Measurements from ENCODE around the gene P4HB. TPM values are rescaled to one million over a fixed set of nuclear protein-coding genes. Genes with fewer than 3 reads are reported as not detected.

The P4HB gene
- total RNA-seq, 1 experiment from 2014 or later = 175 TPM

DNA sequence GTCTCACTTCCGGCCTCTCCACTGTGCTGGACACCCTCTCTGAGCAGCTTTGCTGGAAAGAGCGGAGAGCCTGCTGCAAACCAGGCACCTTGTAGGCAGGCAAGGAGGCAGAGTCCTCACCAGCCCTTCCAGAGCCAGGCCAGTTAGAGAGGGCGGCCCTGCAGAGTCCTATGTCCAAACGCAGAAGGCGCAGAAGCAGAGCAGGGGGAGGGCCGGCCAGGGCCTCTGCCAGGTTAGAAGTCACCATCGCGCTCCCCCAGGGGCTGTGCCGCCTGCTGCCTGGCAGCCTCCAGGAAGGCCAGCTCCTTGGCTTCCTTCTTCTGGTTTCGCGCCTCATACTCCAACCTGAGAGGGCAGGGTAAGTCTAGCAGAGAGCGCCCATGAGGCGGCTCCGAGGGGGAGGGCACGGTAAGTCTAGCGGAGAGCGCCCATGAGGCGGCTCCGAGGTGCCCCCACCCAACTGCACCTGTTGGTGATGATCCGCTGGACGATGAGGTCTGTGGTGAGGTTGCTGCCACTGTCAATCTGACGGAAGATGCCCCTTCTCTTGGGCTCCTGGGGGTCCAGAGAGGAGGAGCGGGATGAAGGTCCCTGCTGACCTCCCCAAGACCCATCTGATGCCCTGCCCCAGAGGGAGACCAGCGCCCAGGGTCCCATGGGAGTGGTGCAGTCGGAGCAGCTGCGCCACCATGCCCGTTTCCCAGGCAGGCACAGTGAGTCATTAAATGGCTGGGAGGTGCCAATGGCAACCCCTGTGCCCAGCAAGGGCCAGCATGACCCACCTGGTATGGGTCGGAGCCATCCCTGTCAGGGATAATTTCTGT is 44.5 kb upstream of the P4HB start:
- no peak overlapping the region for H3K27ac ChIP-seq (ENCODE audit: low read length)
- H4K20me1 ChIP-seq (ENCODE audit: insufficient read depth, low read depth, low read length) = 0 out of 2 replicates have a peak, but pooled peaks cover 9% of the 10 kb centered on the region
- H2AFZ ChIP-seq (ENCODE audit: low read length) = no peak overlapping the region
- H3K79me2 ChIP-seq (ENCODE audit: low read length) = peaks cover 5% of the 10 kb centered on the region; the same call in 1 of the 2 replicates
- H3K9me2 ChIP-seq (replicated peaks; ENCODE audit: insufficient read depth, low read length) = no peaks in the 10 kb centered on the region
- H3K4me3 ChIP-seq (ENCODE audit: low read length) = no peak overlapping the region
- no peak overlapping the region for H3K9ac ChIP-seq (ENCODE audit: low read length)
- H3K4me1 ChIP-seq (ENCODE audit: low read length) = peaks cover 2% of the 10 kb centered on the region
- no peak for DNase-seq
- no peak overlapping the region for H3K4me2 ChIP-seq (ENCODE audit: low read depth, low read length, poor library complexity, severe bottlenecking)
- H3K9me3 ChIP-seq (ENCODE audit: low read length) = no peaks in the 10 kb centered on the region
- no peaks in the 10 kb centered on the region for H3K36me3 ChIP-seq (ENCODE audit: insufficient read depth, low read length)
- H3K27me3 ChIP-seq (ENCODE audit: low read length) = no peaks in the 10 kb centered on the region

DNA sequence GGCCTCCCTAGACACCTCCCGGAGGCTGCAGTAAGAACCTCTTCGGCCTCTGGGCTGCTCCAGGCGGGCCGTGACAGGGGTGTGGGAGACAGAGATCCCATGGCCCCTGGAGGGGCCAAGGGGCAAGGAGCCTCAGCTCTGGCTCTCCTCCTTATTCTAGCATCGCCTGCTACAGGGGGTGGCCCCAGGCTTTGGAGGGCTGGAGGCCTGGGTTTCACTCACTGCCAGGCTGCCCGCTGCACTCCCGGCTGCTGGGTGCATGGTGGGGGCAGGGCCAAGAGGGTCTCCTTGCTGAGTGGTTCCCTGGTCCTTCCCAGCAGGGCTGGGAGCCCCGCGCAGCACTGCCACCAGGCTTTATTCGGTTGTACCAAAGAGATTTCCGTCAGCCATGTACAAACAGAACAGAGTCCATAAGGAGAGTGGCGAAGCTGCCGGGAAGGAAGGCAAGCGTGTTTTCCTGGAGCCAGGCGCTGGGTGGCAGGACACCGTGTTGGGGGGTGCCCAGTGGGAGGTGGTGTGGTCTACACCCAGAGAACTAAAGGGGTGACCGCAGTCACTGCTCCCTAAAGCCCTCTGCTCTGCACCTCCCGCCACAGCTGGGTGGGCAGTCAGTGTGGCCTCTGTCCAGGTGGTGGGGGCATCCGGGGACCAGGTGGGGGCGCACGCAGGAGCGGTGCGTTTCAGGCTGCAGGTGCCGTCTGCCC is 43.7 kb upstream of the P4HB start:
- Histone ChIP-seq H3K4me2 (ENCODE audit: low read depth, low read length, poor library complexity, severe bottlenecking) (no peak overlapping the region), H4K20me1 (ENCODE audit: insufficient read depth, low read depth, low read length) (0 out of 2 replicates have a peak, but pooled peaks cover 10% of the 10 kb centered on the region), H3K36me3 (ENCODE audit: insufficient read depth, low read length) (no peaks in the 10 kb centered on the region), H3K4me1 (ENCODE audit: low read length) (no peaks in the 10 kb centered on the region; the same call in 1 of the 2 replicates), H3K9me2 (replicated peaks; ENCODE audit: insufficient read depth, low read length) (no peaks in the 10 kb centered on the region), H3K9me3 (ENCODE audit: low read length) (no peaks in the 10 kb centered on the region), H3K79me2 (ENCODE audit: low read length) (no peaks in the 10 kb centered on the region), H3K9ac (ENCODE audit: low read length) (no peak overlapping the region), H3K27me3 (ENCODE audit: low read length) (no peaks in the 10 kb centered on the region), H3K4me3 (ENCODE audit: low read length) (no peak overlapping the region), H3K27ac (ENCODE audit: low read length) (no peak overlapping the region), H2AFZ (ENCODE audit: low read length) (no peak overlapping the region)
- DNase-seq = no peak

DNA sequence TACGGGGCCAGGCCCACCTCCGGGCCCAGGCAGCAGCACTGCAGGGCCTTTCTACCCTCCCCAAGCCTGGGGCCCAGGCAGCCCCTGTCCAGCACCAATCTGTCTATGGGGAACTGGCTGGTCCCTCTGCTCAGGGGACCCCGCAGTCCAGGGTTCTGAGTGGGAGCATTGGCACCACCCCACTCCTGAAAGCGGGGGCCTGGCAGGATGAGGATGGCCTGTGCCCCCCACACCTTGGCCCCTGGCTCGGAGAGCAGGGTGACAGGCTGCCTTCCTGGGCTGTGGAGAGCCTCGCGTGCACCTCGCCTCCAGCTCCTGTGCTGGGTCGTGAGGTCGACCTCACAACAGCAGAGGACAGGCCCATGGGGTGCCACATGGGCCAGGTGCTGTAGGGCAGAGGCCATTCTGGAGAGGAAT is 43.1 kb upstream of the P4HB start:
- H3K27me3 ChIP-seq (ENCODE audit: low read length) = no peaks in the 10 kb centered on the region
- no peak overlapping the region for H3K4me2 ChIP-seq (ENCODE audit: low read depth, low read length, poor library complexity, severe bottlenecking)
- no peaks in the 10 kb centered on the region for H3K36me3 ChIP-seq (ENCODE audit: insufficient read depth, low read length)
- no peak overlapping the region for H3K4me3 ChIP-seq (ENCODE audit: low read length)
- H2AFZ ChIP-seq (ENCODE audit: low read length) = no peak overlapping the region
- H3K9me3 ChIP-seq (ENCODE audit: low read length) = no peaks in the 10 kb centered on the region
- no peaks in the 10 kb centered on the region; the same call in 1 of the 2 replicates for H3K4me1 ChIP-seq (ENCODE audit: low read length)
- DNase-seq = no peak
- H3K9ac ChIP-seq (ENCODE audit: low read length) = no peak overlapping the region
- 0 out of 2 replicates have a peak, but pooled peaks cover 14% of the 10 kb centered on the region for H4K20me1 ChIP-seq (ENCODE audit: insufficient read depth, low read depth, low read length)
- no peaks in the 10 kb centered on the region for H3K79me2 ChIP-seq (ENCODE audit: low read length)
- H3K9me2 ChIP-seq (replicated peaks; ENCODE audit: insufficient read depth, low read length) = no peaks in the 10 kb centered on the region
- H3K27ac ChIP-seq (ENCODE audit: low read length) = no peak overlapping the region

- H2AFZ ChIP-seq (ENCODE audit: low read length) = no peak overlapping the region
- no peak overlapping the region for H3K4me3 ChIP-seq (ENCODE audit: low read length)
- DNase-seq = no peak
- H3K4me2 ChIP-seq (ENCODE audit: low read depth, low read length, poor library complexity, severe bottlenecking) = no peak overlapping the region
- no peak overlapping the region for H3K9ac ChIP-seq (ENCODE audit: low read length)
- no peaks in the 10 kb centered on the region for H3K79me2 ChIP-seq (ENCODE audit: low read length)
- no peak overlapping the region for H3K27ac ChIP-seq (ENCODE audit: low read length)
- H4K20me1 ChIP-seq (ENCODE audit: insufficient read depth, low read depth, low read length) = 0 out of 2 replicates have a peak, but pooled peaks cover 14% of the 10 kb centered on the region
- no peaks in the 10 kb centered on the region for H3K36me3 ChIP-seq (ENCODE audit: insufficient read depth, low read length)
- H3K27me3 ChIP-seq (ENCODE audit: low read length) = no peaks in the 10 kb centered on the region
- no peaks in the 10 kb centered on the region for H3K9me3 ChIP-seq (ENCODE audit: low read length)
- no peaks in the 10 kb centered on the region for H3K9me2 ChIP-seq (replicated peaks; ENCODE audit: insufficient read depth, low read length)
- no peaks in the 10 kb centered on the region; the same call in 1 of the 2 replicates for H3K4me1 ChIP-seq (ENCODE audit: low read length)
Measured at GRCh38 chr17:81902653-81903414, 42.5 kb upstream of the P4HB start.

- Histone ChIP-seq H3K4me1 (ENCODE audit: low read length) (no peaks in the 10 kb centered on the region; the same call in 1 of the 2 replicates), H3K9me3 (ENCODE audit: low read length) (no peaks in the 10 kb centered on the region), H3K36me3 (ENCODE audit: insufficient read depth, low read length) (no peaks in the 10 kb centered on the region), H3K9ac (ENCODE audit: low read length) (no peak within 1 kb of the TSS), H3K79me2 (ENCODE audit: low read length) (no peaks in the 10 kb centered on the region), H2AFZ (ENCODE audit: low read length) (no peak within 1 kb of the TSS), H4K20me1 (ENCODE audit: insufficient read depth, low read depth, low read length) (0 out of 2 replicates have a peak, but pooled peaks cover 14% of the 10 kb centered on the region), H3K9me2 (replicated peaks; ENCODE audit: insufficient read depth, low read length) (no peaks in the 10 kb centered on the region), H3K4me2 (ENCODE audit: low read depth, low read length, poor library complexity, severe bottlenecking) (no peak within 1 kb of the TSS), H3K27ac (ENCODE audit: low read length) (no peak within 1 kb of the TSS), H3K4me3 (ENCODE audit: low read length) (no peak within 1 kb of the TSS), H3K27me3 (ENCODE audit: low read length) (no peaks in the 10 kb centered on the region)
- no peak for DNase-seq
Measured at GRCh38 chr17:81902023-81902652, 41.8 kb upstream of the P4HB start, which contains the start of gene NPB. TSS of gene NPB (plus strand) at chr17:81902238. CDS start at chr17:81902278, 40 bp downstream.

GRCh38 chr17:81901167-81902022 is 41.1 kb upstream of the P4HB start:
- Histone ChIP-seq H3K36me3 (ENCODE audit: insufficient read depth, low read length) (no peaks in the 10 kb centered on the region), H3K9me3 (ENCODE audit: low read length) (no peaks in the 10 kb centered on the region), H4K20me1 (ENCODE audit: insufficient read depth, low read depth, low read length) (0 out of 2 replicates have a peak, but pooled peaks cover 14% of the 10 kb centered on the region), H3K9ac (ENCODE audit: low read length) (no peak overlapping the region), H2AFZ (ENCODE audit: low read length) (no peak overlapping the region), H3K9me2 (replicated peaks; ENCODE audit: insufficient read depth, low read length) (no peaks in the 10 kb centered on the region), H3K4me1 (ENCODE audit: low read length) (no peaks in the 10 kb centered on the region; the same call in 1 of the 2 replicates), H3K79me2 (ENCODE audit: low read length) (no peaks in the 10 kb centered on the region), H3K4me2 (ENCODE audit: low read depth, low read length, poor library complexity, severe bottlenecking) (no peak overlapping the region), H3K27ac (ENCODE audit: low read length) (no peak overlapping the region), H3K4me3 (ENCODE audit: low read length) (no peak overlapping the region), H3K27me3 (ENCODE audit: low read length) (no peaks in the 10 kb centered on the region)
- no peak for DNase-seq

GRCh38 chr17:81900181-81900820 is 40.0 kb upstream of the P4HB start:
- no peaks in the 10 kb centered on the region for H3K27me3 ChIP-seq (ENCODE audit: low read length)
- no peak overlapping the region for H3K27ac ChIP-seq (ENCODE audit: low read length)
- DNase-seq = no peak
- H3K9ac ChIP-seq (ENCODE audit: low read length) = no peak overlapping the region
- 0 out of 2 replicates have a peak, but pooled peaks cover 14% of the 10 kb centered on the region for H4K20me1 ChIP-seq (ENCODE audit: insufficient read depth, low read depth, low read length)
- H3K4me2 ChIP-seq (ENCODE audit: low read depth, low read length, poor library complexity, severe bottlenecking) = no peak overlapping the region
- no peaks in the 10 kb centered on the region; the same call in 1 of the 2 replicates for H3K4me1 ChIP-seq (ENCODE audit: low read length)
- H3K36me3 ChIP-seq (ENCODE audit: insufficient read depth, low read length) = no peaks in the 10 kb centered on the region
- H3K9me2 ChIP-seq (replicated peaks; ENCODE audit: insufficient read depth, low read length) = no peaks in the 10 kb centered on the region
- no peaks in the 10 kb centered on the region for H3K9me3 ChIP-seq (ENCODE audit: low read length)
- H3K79me2 ChIP-seq (ENCODE audit: low read length) = no peaks in the 10 kb centered on the region
- no peak overlapping the region for H3K4me3 ChIP-seq (ENCODE audit: low read length)
- no peak overlapping the region for H2AFZ ChIP-seq (ENCODE audit: low read length)
